Nephron progenitor cell (in vitro differentiated cells): ENCODE measurements around the gene SRM.
"Not testable (repeated sequence)": the region's sequence is repeated elsewhere in the genome, so short reads cannot be mapped to it uniquely, and the experiment has no call there.

Experiments used
- DNase-seq: peaks from one replicate; pipeline ENCODE4 v3.0.0; 2021
- H3K27ac Mint-ChIP-seq: 2 replicates; pipeline ENCODE4 v1.8.0; 2021; ENCODE audit warnings: mild to moderate bottlenecking, moderate library complexity, mixed read lengths
- H3K27me3 Mint-ChIP-seq: 2 replicates; pipeline ENCODE4 v1.8.0; 2021; ENCODE audit warnings: mild to moderate bottlenecking, low read depth, mixed read lengths; ENCODE audit not compliant: poor library complexity
- H3K36me3 Mint-ChIP-seq: 2 replicates; pipeline ENCODE4 v1.8.0; 2021; ENCODE audit warnings: low read depth, mixed read lengths
- H3K4me1 Mint-ChIP-seq: 2 replicates; pipeline ENCODE4 v1.8.0; 2021; ENCODE audit warnings: mixed read lengths
- H3K4me3 Mint-ChIP-seq: 2 replicates; pipeline ENCODE4 v1.8.0; 2021; ENCODE audit warnings: mild to moderate bottlenecking, moderate library complexity, mixed read lengths
- H3K9me3 Mint-ChIP-seq: 2 replicates; pipeline ENCODE4 v1.8.0; 2021; ENCODE audit warnings: mild to moderate bottlenecking, moderate library complexity, mixed read lengths
- TF ChIP-seq, protein P1 (sequence below): fragments of 200-600 bp; sonication (generic); IDR thresholded peaks from 2 replicates; pipeline ENCODE4 v1.5.0; 2021; ENCODE audit warnings: antibody characterized with exemption

SRM gene

DNA sequence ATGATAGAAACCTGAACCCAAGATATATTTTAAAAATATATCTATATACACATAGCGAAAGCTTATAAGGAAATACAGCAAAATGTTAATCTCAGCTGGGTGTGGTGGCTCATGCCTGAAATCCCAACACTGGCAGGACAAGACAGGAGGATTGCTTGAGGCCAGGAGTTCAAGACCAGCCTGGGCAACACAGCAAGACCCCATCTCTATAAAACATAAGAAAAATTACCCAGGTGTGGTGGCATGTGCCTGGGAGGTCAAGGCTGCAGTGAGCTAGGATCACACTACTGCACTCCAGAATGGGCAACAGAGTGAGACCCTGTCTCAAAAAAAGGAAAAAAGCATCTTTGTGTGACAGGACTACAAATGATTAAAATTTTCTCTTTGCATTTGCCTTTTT lies 6.0 kb upstream of the SRM start:
- TF ChIP-seq, protein P1, sequence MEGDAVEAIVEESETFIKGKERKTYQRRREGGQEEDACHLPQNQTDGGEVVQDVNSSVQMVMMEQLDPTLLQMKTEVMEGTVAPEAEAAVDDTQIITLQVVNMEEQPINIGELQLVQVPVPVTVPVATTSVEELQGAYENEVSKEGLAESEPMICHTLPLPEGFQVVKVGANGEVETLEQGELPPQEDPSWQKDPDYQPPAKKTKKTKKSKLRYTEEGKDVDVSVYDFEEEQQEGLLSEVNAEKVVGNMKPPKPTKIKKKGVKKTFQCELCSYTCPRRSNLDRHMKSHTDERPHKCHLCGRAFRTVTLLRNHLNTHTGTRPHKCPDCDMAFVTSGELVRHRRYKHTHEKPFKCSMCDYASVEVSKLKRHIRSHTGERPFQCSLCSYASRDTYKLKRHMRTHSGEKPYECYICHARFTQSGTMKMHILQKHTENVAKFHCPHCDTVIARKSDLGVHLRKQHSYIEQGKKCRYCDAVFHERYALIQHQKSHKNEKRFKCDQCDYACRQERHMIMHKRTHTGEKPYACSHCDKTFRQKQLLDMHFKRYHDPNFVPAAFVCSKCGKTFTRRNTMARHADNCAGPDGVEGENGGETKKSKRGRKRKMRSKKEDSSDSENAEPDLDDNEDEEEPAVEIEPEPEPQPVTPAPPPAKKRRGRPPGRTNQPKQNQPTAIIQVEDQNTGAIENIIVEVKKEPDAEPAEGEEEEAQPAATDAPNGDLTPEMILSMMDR, result no peak
- Mint-ChIP-seq H3K9me3 (no peaks in the 10 kb centered on the region), H3K27ac (no peak overlapping the region), H3K36me3 (peaks cover 72% of the 10 kb centered on the region), H3K27me3 (no peaks in the 10 kb centered on the region), H3K4me3 (no peak overlapping the region), H3K4me1 (peaks cover 23% of the 10 kb centered on the region)
- DNase-seq, result no peak

DNA sequence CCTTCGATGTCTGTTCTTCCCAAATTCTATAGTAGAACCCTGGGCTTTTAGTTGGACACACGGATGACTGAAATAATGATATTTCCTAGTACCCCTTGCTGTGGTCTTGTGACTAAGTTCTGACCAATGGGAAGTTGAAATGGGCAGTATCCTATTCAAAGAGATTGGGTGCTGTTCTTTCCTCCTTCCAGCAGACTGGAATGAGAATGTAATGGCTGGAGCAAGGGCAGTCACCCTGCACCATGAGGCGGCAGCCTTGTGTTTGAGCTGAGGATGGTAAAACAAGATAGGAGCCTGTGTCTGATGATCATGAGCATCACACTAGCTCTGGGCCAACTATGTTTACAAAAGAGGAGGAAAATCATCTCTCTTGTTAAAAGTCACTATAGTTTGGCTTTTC lies 5.1 kb upstream of the SRM start:
- TF ChIP-seq, protein P1, result no peak
- H3K36me3 Mint-ChIP-seq, result peaks cover 64% of the 10 kb centered on the region
- H3K9me3 Mint-ChIP-seq, result no peaks in the 10 kb centered on the region
- H3K27ac Mint-ChIP-seq, result no peak overlapping the region
- H3K27me3 Mint-ChIP-seq, result no peaks in the 10 kb centered on the region
- H3K4me1 Mint-ChIP-seq, result peaks cover 29% of the 10 kb centered on the region
- H3K4me3 Mint-ChIP-seq, result no peak overlapping the region
- no peak for DNase-seq

DNA sequence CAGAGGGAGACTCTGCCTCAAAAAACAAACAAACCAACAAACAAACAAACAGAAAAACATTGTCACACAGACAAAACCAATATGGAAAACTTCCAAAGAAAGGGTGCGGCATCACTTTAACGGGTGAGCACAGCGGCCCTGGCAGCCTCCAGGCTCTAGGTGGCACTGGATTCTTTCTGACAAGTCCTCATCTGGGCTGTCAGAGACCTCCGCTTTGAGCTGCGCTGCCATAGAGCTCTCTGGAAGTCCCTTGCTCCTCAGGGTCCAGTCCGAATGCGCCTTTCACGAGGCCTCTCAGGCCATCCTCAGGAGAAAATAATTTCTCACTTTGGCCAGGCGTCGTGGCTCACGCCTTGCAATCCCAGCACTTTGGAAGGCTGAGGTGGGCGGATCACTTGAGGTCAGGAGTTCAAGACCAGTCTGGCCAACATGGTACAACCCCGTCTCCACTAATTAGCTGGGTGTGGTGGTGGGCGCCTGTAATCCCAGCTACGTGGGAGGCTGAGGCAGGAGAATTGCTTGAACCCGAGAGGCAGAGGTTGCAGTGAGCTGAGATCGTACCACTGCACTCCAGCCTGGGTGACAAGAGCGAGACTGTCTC lies 4.2 kb upstream of the SRM start:
- H3K27me3 Mint-ChIP-seq, H3K9me3 Mint-ChIP-seq, H3K4me3 Mint-ChIP-seq, H3K27ac Mint-ChIP-seq, DNase-seq: not testable (repeated sequence)
- Mint-ChIP-seq H3K4me1 (peaks cover 26% of the 10 kb centered on the region), H3K36me3 (peaks cover 55% of the 10 kb centered on the region)

DNA sequence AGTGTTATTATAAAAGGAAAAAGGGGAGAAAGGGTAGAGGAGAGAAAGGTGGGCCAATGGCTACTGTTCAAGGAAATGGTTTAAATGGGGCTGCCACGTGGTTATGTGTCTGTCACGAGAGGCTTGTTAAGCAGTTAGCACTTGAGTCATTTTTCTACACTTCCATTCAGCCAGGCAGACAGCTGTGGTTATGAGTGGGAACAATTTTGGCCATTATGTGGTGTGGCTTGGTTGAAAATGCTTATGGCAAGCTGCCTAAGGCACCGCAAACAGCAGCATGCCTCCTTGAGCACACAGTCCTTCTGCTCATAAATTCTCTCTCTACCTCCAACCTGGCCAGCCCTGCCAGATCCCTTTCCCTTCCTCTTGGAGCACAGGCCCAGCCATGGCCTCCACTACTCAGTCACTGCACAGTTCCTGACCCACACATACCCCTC lies 3.2 kb upstream of the SRM start:
- no peak overlapping the region for H3K4me3 Mint-ChIP-seq
- H3K36me3 Mint-ChIP-seq, result peaks cover 50% of the 10 kb centered on the region
- H3K9me3 Mint-ChIP-seq, result no peaks in the 10 kb centered on the region

DNA sequence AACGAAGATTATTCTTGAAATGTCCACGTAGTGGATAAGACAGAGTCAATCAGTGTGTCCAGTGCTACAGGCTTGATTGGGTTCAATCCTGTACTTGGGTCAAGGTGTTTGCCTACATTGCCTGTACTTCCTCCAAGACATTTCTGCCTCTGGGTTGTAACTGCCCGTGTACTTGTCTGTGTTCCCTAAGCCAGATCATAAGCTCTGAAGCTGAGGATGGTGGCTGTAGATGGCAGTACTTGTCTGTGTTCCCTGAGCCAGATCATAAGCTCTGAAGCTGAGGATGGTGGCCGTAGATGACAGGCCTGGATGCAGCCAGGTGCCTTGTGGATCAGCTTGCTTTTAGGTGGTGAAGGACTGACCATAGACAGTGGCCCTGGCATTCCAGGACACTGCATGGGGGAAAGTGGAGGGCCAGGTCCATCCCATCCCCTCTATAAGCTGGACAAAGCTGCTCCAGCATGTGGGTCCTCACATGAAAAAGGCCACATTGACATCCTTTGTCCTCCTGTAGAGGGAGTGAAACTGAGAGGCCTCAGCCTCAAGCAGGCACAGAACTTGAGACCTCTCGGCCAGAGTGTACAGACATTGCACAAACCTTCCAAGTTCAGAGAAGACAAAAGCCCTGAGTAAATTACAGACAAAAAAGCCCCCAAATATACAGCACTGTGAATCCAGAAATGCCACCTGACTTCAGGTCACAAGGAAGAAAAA lies 2.0 kb upstream of the SRM start:
- DNase-seq, result no peak
- H3K4me1 Mint-ChIP-seq, result peaks cover 31% of the 10 kb centered on the region

More for the DNA sequence above, 3.2 kb upstream of the SRM start:
- Mint-ChIP-seq H3K4me1 (peaks cover 31% of the 10 kb centered on the region), H3K27me3 (no peaks in the 10 kb centered on the region), H3K27ac (no peak overlapping the region)
- no peak for DNase-seq
- TF ChIP-seq, protein P1, result no peak

DNA sequence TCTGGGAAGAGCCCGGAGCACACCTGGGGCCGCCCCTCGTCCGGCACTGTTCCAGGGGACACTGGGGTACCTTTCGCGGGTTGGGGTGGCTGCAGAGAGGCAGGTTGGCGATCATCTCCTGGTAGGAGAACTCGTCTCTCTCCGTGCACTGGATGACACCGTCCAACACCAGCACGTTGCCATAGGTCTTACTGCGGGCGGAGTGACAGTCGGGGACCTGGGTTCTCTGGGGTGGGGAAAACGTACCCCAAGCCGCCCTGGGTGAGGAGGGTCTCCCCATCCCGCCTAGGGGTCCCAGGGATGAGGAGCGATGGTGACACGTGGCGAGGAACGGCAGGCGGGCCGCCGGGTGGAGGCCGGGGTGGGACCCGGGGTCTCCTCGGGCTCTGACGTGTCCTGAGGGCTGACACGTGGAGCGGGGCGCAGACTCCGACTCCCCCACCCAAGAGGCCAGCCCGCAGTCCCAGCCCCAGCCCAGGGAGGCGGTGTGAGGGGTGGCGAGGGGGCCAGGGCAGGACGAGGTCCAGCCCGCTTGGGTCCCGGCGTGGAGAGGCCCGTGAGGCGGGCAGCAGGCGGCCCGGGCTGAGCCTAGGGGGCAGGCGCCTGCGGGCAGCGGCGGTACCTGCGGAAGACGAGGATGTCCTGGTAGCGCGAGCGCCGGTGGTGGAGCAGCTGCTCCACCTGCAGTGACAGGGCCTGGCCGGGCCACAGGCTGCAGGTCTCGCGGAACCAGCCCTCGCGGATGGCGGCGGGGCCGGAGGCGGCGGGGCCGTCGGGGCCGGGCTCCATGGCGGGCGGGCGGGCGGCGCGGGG lies 457 bp downstream of the SRM start:
- Mint-ChIP-seq H3K27ac (no peak overlapping the region), H3K9me3 (no peaks in the 10 kb centered on the region)
- DNase-seq, result no peak

More for the DNA sequence above, 2.0 kb upstream of the SRM start:
- Mint-ChIP-seq H3K27me3 (no peaks in the 10 kb centered on the region), H3K4me3 (no peak overlapping the region), H3K27ac (peak overlapping the region; percentile 82), H3K36me3 (peaks cover 50% of the 10 kb centered on the region), H3K9me3 (no peaks in the 10 kb centered on the region)
- TF ChIP-seq, protein P1, result no peak

More for the DNA sequence above, 457 bp downstream of the SRM start:
- Mint-ChIP-seq H3K4me3 (peak overlapping the region; percentile 96), H3K36me3 (peaks cover 30% of the 10 kb centered on the region), H3K27me3 (no peaks in the 10 kb centered on the region), H3K4me1 (peaks cover 31% of the 10 kb centered on the region)
- TF ChIP-seq, protein P1, result no peak
